Sigmoid colon (tissue), 4 donors: ENCODE measurements around the gene CSPG5.

Experiments
- CTCF ChIP-seq, 4 experiments: fragments of 450-650 bp in 3 of 4; fragments of 200-600 bp in 1 of 4; IDR thresholded peaks; one replicate each; pipeline ENCODE4 v1.5.1; 2016 to 2019; ENCODE audit warnings: antibody characterized with exemption in 4 of 4, mild to moderate bottlenecking in 3 of 4, moderate library complexity in 2 of 4
- EP300 ChIP-seq, 4 donors: sonication (generic); formaldehyde crosslinking; IDR thresholded peaks; one replicate each; pipeline ENCODE4 v1.6.1; 2017; ENCODE audit warnings: antibody characterized with exemption in 4 of 4
- POLR2A ChIP-seq, 2 donors: fragments of 450-650 bp; IDR thresholded peaks; one replicate each; pipeline ENCODE4 v1.6.1; 2016; ENCODE audit warnings: antibody characterized with exemption in 2 of 2, mild to moderate bottlenecking in 2 of 2, moderate library complexity in 2 of 2
- POLR2AphosphoS5 ChIP-seq, 4 donors: sonication (generic); formaldehyde crosslinking; IDR thresholded peaks; one replicate each; pipeline ENCODE4 v1.6.1; 2017; ENCODE audit warnings: antibody characterized with exemption in 4 of 4

- TF ChIP-seq POLR2AphosphoS5 (IDR thresholded peaks at IDR 0.05) (no peak), CTCF (IDR thresholded peaks at IDR 0.05) (no peak), POLR2A (IDR thresholded peaks at IDR 0.05) (no peak), EP300 (IDR thresholded peaks at IDR 0.05) (no peak)
Observed at GRCh38 chr3:47568901-47569300, 9.8 kb downstream of the CSPG5 start.
